Retina (tissue), 1 donor: ENCODE data around the gene VSIG4.
"Not testable (repeated sequence)": the region's sequence is repeated elsewhere in the genome, so short reads cannot be mapped to it uniquely, and the experiment has no call there.

Experiments used
- DNase-seq: peaks from one replicate; pipeline ENCODE4 v3.0.0-alpha.2; 2016

The VSIG4 gene, protein sequence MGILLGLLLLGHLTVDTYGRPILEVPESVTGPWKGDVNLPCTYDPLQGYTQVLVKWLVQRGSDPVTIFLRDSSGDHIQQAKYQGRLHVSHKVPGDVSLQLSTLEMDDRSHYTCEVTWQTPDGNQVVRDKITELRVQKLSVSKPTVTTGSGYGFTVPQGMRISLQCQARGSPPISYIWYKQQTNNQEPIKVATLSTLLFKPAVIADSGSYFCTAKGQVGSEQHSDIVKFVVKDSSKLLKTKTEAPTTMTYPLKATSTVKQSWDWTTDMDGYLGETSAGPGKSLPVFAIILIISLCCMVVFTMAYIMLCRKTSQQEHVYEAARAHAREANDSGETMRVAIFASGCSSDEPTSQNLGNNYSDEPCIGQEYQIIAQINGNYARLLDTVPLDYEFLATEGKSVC

DNA sequence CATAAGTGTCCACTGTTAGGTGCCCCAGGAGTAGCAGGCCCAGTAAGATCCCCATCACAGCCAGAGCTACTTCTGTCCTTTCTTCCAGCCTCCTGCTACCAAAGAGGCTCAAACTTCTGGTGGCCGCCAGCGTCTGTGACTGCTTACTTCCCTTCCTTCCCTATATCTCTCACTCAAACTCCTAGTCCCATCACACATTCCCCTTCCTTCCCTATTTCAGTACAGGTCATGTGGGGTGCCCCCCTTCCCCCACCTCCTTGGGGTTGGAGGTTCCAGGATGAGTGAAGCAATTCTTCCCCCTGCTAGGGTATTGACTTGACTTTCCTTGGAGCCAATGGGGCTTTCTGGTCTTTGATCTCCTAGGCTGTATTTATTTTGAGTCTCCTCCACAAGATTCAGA, at the start of gene VSIG4:
TSS of gene VSIG4 (minus strand) at position 137 of the 400 bp plus-strand sequence. CDS start at position 55, 82 bp downstream.
- no peak for DNase-seq

DNA sequence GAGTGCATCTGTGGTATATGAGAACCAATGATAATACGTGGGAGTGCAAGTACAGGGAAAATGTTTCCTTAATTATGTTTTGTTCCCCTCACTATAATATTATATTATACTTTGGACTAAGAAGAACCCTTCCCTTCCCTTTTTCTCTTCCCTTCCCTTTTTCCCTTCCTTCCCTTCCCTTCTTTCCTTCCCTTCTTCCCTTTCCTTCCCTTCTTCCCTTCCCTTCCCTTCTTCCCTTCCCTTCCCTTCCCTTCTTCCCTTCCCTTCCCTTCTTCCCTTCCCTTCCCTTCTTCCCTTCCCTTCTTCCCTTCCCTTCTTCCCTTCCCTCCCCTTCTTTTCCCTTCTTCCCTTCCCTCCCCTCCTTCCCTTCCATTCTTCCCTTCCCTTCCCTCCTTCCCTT, 36.9 kb upstream of the VSIG4 start:
- DNase-seq, result no peak

DNA sequence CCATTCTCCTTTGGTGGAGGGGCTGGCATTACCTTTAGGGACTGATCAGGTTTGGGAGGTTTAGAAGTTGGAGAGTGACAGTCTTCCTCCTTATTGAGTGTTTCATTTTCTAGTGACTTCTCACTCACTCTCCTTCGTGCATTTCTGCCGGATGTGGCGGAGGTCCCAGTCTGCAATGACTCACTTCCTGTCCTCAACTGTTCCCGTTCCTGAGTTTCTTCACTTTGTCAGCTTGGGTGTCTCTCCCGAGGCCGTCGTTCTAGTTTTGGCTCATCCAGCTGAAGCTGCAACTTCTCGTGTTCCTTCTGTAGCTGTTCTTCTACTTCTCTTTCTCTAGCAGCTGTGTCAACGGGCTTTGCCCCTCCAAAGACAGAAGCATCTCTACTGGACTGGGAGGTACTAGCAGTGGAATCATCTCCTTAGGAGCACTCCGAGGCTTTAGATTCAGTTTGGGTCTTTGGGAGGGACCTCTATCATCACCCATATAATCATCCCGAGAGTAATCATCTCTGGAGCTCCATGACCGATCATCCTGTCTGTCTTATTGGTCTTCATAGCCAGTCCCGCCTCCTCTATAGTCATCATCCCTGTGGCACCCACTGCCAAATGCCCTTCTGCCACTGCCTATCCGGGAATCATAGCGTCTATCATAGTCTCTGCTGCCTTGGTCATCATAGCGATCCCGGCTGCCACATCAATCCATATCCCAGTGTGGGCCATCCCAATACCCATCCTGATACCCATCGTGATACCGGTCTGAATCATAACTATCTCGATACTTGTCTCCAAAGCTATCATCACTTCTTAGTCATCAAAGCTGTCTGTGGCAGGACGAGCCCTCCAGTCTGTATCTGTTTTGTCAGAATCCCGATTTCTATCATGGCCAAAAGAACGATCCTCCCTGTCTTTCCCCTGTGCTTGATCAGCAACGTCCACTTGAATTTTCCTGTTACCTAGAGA, 35.3 kb upstream of the VSIG4 start:
- DNase-seq, result no peak

DNA sequence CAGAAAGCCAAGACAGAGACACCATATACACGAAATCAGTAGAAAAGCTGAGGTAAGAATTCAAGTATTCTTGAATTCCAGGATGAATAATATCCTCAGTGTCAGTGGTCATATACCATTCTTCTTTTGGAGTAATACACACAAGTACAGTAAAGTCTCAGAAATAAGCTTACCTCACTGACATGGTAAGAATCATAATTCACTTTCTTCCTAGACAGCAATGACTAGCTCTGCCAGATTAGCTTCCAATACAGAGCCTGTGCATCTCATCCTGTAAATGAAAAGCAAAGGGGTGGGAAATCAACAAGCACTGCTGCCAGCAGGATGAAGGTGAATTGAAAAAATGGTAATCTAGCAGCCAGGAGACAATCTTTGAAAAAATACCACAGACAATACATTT, 31.2 kb upstream of the VSIG4 start:
- DNase-seq, result no peak

DNA sequence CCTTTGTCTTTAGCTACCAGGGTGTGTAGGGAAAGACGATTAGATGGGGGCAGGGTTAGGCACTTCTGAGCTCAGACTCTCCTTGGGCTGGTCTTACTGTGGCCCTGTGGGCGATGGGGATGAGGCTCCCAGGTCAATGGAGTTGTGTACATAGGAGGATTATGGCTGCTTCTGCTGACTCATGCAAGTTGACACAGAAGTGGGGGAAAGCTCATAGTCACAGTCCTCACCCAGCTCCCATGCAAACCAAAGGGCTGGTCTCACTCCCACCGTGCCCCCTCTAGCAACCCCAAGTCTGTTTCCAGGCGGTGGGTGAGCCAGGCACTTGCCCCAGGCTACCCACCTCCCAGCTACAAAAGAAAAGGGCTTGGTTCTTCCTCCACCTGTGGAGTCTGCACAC, 24.4 kb upstream of the VSIG4 start:
- DNase-seq, result no peak

DNA sequence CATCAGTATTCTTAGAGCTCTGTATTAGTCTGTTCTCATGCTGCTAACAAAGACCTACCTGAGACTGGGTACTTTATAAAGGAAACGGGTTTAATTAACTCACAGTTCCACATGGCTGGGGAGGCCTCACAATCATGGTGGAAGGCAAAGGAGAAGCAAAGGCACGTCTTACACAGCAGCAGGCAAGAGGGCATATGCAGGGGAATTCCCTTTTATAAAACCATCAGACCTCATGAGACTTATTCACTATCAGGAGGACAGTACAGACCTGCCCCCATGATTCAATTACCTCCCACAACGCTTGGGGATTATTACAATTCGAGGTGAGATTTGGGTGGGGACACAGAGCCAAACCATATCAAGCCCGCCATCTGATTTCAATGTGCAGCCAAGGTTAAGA, 17.1 kb upstream of the VSIG4 start:
- DNase-seq, result not testable (repeated sequence)

DNA sequence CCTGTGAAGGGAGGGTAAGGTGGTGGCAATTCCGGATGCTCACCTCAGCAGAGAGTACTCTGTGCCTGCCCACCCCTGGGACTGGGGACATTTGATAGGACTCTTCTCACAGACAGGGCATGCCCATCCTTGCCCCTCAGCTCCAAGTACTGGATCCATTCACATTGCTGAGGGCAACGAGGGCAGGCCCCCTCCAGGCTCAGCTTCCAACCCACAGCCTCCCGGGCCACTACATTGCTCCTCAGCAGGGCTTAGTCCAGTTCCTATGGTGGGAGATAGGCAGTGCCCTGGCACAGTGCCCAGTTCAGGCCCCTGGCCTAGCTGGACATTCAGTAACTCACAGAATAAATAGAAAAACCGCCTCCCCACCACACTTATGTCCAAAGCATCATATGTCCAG, 15.1 kb upstream of the VSIG4 start:
- DNase-seq, result no peak

DNA sequence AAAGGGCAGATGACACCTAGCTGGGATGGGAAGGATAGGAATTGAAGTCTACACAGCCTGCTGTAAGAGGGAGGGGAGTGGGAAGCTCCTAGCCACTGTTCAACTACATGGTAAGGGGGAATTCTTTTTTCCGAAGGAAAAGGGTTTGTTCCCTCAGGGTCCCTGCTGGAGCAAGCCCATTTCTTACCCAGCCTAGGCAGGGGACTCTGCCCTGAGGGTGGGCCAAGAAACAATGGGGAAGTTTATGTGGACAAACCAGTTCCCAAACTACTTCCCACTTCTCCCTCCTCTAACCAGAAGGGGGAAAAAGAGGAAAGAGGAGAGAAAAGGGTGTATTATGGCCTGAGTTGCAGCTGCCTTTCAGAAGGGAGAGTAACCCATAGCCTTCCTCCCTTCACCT, 13.5 kb upstream of the VSIG4 start:
- no peak for DNase-seq

DNA sequence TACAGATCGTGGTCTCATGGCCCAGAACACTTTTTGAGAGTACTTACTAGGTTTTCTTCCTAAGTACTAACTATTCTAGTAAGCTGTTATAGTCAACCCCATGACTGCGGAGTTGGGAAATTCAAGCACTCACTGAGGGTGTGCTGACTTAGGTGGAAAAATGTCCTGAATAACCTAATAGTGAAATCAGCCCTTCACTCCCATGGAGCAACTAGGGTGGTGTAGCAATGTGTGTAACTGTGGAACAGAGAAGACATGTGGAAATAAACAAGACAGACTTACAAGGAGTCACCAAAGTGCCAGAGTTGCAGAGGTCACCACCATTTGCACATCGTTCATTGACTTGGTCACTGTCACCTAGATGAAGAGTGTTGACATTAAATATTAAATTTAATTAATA, 12.1 kb upstream of the VSIG4 start:
- no peak for DNase-seq

DNA sequence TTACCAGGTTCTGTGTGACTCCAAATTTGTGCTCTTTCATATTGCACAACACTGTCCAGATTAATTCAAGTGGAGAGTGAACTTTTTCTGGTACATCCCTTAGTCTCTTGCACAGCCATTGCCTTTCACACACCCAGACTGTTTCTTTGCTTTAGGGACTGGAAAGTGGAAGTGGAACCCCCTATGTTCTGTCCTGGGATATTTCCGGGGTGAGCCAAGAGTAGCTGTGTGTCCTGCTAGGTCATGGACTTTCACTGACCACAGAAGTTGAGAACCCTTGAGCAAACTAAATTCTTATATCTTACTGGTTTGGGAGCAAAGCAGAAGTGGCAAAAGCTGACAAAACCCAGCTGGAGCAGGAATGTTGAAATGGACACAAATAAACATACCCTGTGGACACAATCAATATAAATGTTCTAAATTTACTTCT, 10.3 kb upstream of the VSIG4 start:
- DNase-seq, result no peak

DNA sequence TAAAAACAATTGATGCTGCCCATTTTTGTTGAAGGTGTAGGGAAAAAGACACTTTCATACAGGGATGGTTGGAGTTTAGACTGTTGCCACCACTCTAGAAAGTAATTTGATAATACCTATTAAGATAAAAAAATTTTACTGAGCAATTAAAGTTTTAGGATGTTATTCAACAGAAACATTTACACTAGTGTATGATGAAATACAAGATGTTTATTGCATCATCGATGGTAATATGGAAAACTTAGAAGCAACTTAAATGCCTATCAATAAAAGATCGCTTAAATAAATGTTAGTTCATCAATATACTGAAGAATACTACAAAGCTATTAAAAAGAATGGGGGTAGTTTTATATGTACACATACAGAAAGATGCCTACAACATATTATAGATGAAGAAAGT, 9.2 kb upstream of the VSIG4 start:
- DNase-seq, result no peak

DNA sequence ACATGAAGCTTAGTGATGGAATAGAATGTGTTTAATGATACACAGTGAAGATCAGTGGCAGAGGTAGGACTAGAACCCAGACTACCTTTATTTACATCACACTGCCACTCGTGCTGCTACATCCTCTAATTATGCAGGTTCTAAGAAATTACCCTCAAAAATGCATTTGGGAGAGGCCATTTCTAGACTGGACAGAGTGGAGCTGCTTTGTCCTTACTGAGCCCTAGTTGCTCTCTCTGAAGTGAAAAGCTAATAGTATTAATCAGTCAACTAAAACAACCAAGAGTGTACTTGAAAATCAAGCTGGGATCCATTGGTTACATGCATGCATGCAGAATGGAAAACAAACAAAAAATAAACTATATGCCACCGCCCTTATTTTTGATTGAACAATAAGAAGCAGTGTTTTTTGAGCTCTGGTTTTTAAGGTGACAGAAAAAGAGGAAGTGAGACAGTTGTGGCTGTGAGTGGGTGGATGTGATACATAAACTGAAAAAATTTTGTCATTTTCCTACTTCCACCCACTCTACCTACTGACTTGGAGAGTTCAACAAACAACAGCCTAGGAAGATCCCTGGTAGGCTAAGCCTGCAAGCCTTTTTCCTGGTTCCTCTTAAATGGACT, 6.8 kb upstream of the VSIG4 start:
- no peak for DNase-seq

DNA sequence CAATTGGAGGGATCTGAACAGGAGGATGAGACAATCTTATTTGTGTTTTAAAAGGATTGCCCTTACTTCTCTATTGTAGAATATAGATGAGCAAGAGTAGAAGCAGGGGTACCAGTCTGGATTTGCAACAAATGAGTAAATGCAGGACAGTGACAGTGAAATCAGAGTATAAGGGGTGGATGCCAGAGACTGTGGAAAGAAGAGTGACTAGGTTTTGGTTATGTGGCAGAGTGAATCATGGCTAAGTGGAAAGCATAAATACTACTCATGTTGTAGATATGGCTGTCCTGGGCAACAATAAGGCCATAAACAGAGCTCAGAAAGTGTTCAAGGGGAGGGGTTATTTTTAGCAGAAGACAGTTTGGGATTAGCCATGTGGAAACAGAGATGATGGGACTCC, 6.0 kb upstream of the VSIG4 start:
- DNase-seq, result no peak

DNA sequence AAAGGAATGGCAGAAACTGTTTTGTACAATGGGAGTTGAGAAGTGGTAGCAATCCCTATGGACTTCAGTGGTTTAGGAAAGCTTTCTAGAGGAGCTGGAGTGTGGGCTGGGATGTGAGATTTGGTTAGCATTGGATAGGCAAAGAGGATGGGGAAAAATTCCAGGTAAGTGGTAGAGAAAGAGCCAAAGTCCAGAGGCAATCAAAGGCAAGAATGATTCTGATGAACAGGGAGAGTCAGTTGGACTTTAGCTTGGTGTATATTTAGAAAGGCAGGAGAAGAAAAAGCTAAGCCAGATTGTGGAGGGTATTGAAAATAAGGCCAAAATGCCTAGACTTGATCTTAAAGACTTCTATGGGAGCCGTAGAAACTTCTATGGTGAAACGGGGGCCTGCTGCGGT, 3.7 kb upstream of the VSIG4 start:
- no peak for DNase-seq

DNA sequence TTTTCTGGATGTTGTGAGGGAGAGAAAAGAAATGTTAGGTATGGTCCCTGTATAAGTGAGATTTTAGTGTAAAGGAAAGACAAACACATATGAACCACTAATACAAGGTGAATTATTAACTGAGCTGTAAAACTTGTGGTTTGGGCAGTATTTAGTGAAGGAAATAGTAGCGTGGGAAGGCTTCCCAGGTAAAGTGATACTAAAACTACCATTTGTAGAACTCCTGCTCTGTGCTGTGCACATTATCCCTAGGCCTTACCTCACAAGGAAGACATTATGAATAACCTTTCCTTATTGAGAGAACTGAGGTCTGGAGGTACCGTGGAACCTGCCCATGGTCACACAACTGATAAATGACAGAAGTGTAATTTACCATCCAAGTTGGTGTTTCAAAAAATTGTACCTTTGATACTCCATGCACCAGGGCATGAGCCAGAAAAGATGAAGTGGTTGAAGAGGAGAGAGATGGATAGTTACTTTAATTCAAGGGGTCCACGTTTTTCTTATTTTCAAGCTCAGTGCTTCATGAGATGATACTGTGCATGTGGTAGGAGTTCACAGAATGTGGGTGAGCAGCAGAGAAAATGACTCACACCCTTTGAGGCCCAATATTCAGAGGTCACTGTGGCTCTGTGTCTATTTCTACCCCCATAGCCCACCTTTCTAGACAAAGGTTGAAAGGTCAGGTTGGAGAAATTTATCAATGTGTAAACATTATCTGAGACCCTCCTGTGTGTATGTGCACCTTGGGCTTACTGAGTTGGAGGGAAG, 2.6 kb upstream of the VSIG4 start:
- no peak for DNase-seq

DNA sequence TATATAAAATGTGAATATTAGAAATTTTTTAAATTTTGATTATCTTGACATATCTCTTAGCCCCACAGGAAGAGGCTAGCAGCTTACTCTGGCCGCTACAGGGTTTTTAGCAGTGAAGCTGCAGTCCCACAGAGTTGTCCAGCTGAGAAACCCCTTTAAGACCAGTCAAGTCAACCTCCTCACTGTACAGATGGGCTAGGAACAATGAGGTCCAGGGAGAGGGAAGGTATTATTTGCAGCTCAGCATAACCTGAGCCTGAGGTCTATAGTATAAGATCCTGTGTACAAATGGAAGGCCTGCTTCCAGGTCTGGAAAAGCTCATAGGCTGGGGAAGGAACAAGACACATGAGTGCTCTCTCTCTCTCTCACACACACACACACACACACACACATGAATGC, 1.8 kb downstream of the VSIG4 start:
- DNase-seq, result no peak

DNA sequence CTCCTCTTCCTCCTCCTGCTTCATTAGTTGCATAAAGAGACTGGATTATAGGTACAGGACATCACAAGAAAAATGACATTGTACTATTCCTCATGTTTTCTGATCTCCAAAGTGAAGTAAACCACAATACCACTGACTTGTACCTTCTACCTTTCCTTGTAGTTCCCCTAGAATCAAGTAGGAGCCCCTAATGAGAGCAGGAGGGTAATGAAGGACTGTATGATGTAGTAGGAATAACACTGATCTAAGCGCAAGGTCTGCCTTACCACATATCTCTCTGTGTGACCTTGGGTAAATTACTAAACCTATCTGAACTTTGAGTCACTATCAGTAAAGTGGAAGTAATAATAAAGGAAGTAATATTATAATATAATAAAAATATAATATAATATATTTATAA, 3.6 kb downstream of the VSIG4 start:
- DNase-seq, result no peak

DNA sequence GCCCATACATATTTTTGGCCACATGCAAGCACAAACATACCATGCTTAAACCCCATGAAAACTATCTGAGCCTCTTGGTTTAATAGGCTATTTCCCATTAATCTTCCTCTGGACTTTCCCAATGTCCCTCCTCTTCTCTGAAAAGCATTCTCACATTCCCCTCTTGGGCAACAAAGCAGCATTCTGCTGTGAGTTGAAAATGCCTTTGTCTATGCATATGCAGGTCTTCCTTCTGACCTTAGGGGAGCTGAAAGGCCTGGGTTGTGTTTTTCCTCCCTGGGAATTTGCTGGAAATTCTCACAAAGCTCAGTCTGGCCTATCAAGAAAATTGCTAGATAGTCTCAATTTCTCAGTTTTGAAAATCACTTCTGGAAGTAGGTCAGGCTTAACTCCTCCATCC, 4.2 kb downstream of the VSIG4 start:
- DNase-seq, result no peak

DNA sequence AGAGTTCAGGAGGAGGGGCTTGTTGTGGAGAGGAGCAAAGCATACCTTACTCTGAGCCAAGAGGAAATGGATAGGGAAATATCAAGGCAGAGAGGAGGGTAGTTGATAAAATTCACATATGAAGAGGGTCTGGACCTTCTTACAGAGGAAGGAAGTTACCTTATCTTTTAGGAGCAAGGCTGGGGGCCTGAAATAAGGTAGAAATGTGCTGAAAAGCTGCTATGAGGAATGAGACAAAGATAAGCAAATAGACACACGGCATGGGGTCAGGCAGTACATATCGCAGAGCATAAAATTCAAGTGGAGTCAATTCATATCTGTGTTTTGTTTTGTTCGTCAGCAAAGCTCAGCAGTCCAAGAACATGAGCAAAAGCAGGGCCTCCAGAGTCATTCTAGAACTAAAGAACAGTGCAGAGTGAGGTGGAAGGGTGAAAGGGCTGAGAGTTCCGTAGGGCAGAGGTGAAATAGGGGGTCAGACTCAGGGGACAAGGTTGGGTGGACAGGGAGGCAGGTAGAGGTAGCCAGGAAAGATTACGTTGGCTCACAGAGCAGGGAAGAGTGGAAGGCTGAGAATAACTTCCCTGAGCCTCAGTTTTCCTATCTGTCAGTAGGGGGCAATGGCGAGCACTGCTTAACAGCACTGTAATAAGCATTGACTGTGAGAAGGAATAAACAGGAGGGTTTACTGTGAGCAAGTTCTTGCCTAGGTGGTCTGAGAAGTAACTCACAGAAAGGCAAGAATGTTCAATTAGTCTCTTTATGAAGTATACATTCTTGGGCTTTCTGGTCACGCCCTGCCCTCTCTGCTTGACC, 9.2 kb downstream of the VSIG4 start:
- DNase-seq, result no peak

DNA sequence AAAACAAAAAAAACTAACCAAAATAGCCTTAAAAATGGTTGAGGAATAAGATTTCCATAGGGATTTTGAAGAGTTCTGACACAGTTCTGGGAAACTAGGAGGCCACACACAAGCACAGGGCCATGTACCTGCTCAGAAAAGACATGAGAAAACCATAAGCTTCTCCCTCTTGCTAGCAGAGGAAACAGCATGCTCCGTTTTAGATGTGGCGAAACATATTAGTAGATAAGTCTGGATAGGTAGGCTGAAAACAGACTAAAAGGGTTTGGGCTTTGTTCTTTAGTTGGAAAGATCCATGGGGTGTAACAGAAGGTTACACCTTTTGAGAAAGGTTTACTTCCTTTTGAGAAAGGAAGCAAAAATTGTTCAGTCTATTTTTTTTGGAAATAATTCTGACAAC, 10.9 kb downstream of the VSIG4 start:
- no peak for DNase-seq

DNA sequence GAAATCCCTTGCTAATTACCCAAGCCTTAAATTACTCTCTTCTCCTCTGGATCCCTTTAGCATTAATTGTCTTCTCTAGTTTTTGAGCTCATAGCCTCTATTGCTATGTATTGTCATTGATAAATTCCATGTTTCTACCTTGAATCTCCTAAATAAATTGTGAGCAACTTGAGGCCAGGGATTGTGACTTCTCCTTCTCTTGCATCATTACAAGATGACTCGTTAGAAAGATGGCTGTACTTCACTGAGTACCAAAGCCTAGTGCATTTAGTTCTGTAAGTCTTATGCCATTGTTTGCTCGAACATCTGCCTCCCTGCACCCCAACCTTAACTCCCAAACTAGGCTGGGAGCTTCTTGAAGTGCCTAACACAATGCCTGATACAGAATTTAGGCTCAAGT, 15.3 kb downstream of the VSIG4 start:
- no peak for DNase-seq

DNA sequence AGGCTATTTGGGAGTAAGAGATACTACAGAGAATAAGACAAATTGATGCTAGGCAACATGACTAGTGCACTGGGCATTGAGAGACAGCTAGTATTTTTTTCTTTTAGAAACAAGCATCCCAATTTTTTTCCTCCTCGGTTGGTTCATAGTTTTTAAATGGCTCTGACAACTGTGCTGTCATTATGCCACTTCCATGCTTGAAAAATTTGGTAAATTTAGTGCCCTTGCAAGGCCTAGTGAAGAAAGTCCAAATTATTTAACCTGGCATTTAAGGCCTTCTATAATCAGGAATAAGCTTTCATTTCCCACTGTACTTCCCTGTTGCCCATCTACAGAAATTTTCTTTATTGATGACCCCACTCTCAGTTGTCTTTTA, 15.8 kb downstream of the VSIG4 start:
- DNase-seq, result no peak
